GM21737 (cell line): ENCODE measurements around the gene NDUFS1.
"Not testable (repeated sequence)": the region's sequence is repeated elsewhere in the genome, so short reads cannot be mapped to it uniquely, and the experiment has no call there.

Experiments
- ATAC-seq: cut with Tn5 transposase; IDR thresholded peaks from one replicate; pipeline ENCODE4 v1.9.1; 2021; ENCODE audit warnings: mild to moderate bottlenecking, moderate library complexity; ENCODE audit not compliant: unreplicated experiment

Gene NDUFS1

GRCh38 chr2:206159346-206160124, at the start of gene NDUFS1, which contains the start of gene EEF1B2:
NDUFS1 (minus strand) TSS chr2:206159444; CDS start chr2:206153678, 5,766 bp downstream.
EEF1B2 (plus strand) TSS chr2:206159895; CDS start chr2:206159980, 85 bp downstream.
- ATAC-seq: peak; percentile 91

GRCh38 chr2:206208900-206209299, 49.7 kb upstream of the NDUFS1 start:
- ATAC-seq: no peak

GRCh38 chr2:206207316-206207715, 48.1 kb upstream of the NDUFS1 start:
- ATAC-seq: not testable (repeated sequence)

GRCh38 chr2:206204710-206205109, 45.5 kb upstream of the NDUFS1 start:
- no peak for ATAC-seq

- no peak for ATAC-seq
Observed at GRCh38 chr2:206203331-206203730, 44.1 kb upstream of the NDUFS1 start.

GRCh38 chr2:206202446-206202845, 43.2 kb upstream of the NDUFS1 start:
- ATAC-seq: no peak

- ATAC-seq: no peak
Observed at GRCh38 chr2:206201075-206201848, 42.0 kb upstream of the NDUFS1 start.

- no peak for ATAC-seq
Observed at GRCh38 chr2:206198677-206199076, 39.4 kb upstream of the NDUFS1 start.

- ATAC-seq: no peak
Observed at GRCh38 chr2:206193671-206194357, 34.6 kb upstream of the NDUFS1 start.

GRCh38 chr2:206192157-206192556, 32.9 kb upstream of the NDUFS1 start:
- no peak for ATAC-seq

GRCh38 chr2:206190689-206191088, 31.4 kb upstream of the NDUFS1 start:
- ATAC-seq: no peak

GRCh38 chr2:206190111-206190510, 30.9 kb upstream of the NDUFS1 start:
- ATAC-seq: no peak

- ATAC-seq: no peak
Observed at GRCh38 chr2:206189691-206190090, 30.4 kb upstream of the NDUFS1 start.

- ATAC-seq: not testable (repeated sequence)
Observed at GRCh38 chr2:206181526-206181925, 22.3 kb upstream of the NDUFS1 start.

GRCh38 chr2:206176901-206177300, 17.7 kb upstream of the NDUFS1 start:
- no peak for ATAC-seq

- ATAC-seq: no peak
Observed at GRCh38 chr2:206176121-206176520, 16.9 kb upstream of the NDUFS1 start.

- ATAC-seq: no peak
Observed at GRCh38 chr2:206173147-206173546, 13.9 kb upstream of the NDUFS1 start.

GRCh38 chr2:206171624-206172397, 12.6 kb upstream of the NDUFS1 start:
- not testable (repeated sequence) for ATAC-seq

GRCh38 chr2:206168230-206168629, 9.0 kb upstream of the NDUFS1 start:
- not testable (repeated sequence) for ATAC-seq

GRCh38 chr2:206164261-206164862, 5.1 kb upstream of the NDUFS1 start:
- ATAC-seq: no peak
